MCF 10A (cell line): ENCODE data around the gene TNFRSF1B. TPM values are rescaled to one million over a fixed set of nuclear protein-coding genes. Genes with fewer than 3 reads are reported as not detected.

ENCODE experiments used
- BruUV-seq: library from RNA; stranded (reverse); fragments of 400-500 nt; replicated peaks from 2 replicates; lab custom pipeline; 2021; lab: Mats Ljungman, UMichigan
- CTCF ChIA-PET: fragments of 300-600 bp; sonication (Branson Sonifier 250); formaldehyde crosslinking; extraction: SDS; loops from one replicate; lab custom pipeline; 2021; ENCODE audit warnings: antibody characterized with exemption, inconsistent platforms; lab: Yijun Ruan, JAX
- POLR2A ChIA-PET: fragments of 300-600, 350-650 bp; sonication (Branson Sonifier 250); formaldehyde crosslinking; extraction: SDS; loops from one replicate; lab custom pipeline; 2020; ENCODE audit warnings: antibody characterized with exemption, inconsistent platforms; lab: Yijun Ruan, JAX
- DNase-seq: peaks from one replicate; pipeline ENCODE4 v3.0.0-alpha.2; 2018; ENCODE audit not compliant: unreplicated experiment
- H3K27ac Mint-ChIP-seq: one replicate; pipeline ENCODE4 v1.8.0; 2022; ENCODE audit warnings: mild to moderate bottlenecking, low read depth, mixed read lengths; ENCODE audit not compliant: unreplicated experiment
- H3K27me3 Mint-ChIP-seq: one replicate; pipeline ENCODE4 v1.8.0; 2022; ENCODE audit warnings: mixed read lengths; ENCODE audit not compliant: insufficient read depth, unreplicated experiment
- H3K36me3 Mint-ChIP-seq: one replicate; pipeline ENCODE4 v1.8.0; 2022; ENCODE audit warnings: mild to moderate bottlenecking, moderate library complexity, mixed read lengths; ENCODE audit not compliant: insufficient read depth, unreplicated experiment
- H3K4me1 Mint-ChIP-seq: one replicate; pipeline ENCODE4 v1.8.0; 2022; ENCODE audit warnings: mixed read lengths; ENCODE audit not compliant: insufficient read depth, unreplicated experiment
- H3K4me3 Mint-ChIP-seq: one replicate; pipeline ENCODE4 v1.8.0; 2022; ENCODE audit warnings: mild to moderate bottlenecking, moderate library complexity, mixed read lengths; ENCODE audit not compliant: unreplicated experiment
- H3K9me3 Mint-ChIP-seq: one replicate; pipeline ENCODE4 v1.8.0; 2022; ENCODE audit warnings: mixed read lengths; ENCODE audit not compliant: unreplicated experiment
- intact Hi-C: fragments of 100-400 bp; cut with micrococcal nuclease; formaldehyde crosslinking; loops from 2 replicates; pipeline ENCODE4 v1.14.1; 2022
- total RNA-seq: library from RNA; stranded (reverse); gene quantifications from 2 replicates; pipeline ENCODE4 v1.2.3, GENCODE V29; 2022
- TF ChIP-seq, protein P1 (sequence below): fragments of 200-600 bp; IDR thresholded peaks from one replicate; pipeline ENCODE4 v1.8.0; 2022; ENCODE audit warnings: antibody characterized with exemption, mild to moderate bottlenecking; ENCODE audit not compliant: unreplicated experiment

The TNFRSF1B gene
- total RNA-seq, 1 experiment from 2014 or later = not detected

DNA sequence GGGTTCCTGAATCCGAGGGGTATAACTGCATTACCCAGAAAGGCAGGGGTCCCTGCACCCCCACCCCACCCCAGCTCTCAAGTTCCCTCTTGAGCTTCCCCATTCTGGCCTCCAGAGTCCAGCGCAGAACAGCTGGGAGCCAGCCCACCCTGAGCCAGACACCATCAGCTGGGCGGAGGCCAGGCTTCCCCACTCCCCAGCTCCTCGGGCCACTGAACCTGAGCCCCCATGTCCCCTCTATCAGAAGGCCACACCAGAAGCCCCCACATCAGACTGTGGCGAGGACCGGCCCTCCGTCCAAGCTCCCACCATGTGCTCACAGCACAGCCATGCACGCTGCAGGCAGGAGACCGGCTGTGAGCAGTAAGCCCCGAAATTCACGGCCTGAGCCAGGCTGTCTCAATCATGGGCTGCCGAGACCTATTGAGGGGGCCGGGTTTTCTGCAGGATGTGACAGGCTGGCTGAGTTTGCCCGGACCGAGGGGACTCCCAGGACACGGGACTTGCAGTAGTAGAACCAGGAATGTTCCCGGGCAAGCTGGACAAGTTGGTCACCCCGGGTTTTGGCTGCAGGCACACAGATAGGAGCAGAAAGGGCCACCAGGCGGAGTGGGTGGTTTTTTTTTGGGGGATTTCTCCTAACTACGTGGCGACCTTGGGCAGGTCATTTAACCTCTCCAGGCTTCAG is 25.5 kb upstream of the TNFRSF1B start:
- peaks cover 9% of the 10 kb centered on the region for H3K4me1 Mint-ChIP-seq
- peaks cover 4% of the 10 kb centered on the region for H3K36me3 Mint-ChIP-seq
- no peak overlapping the region for H3K27ac Mint-ChIP-seq
- TF ChIP-seq, protein P1, sequence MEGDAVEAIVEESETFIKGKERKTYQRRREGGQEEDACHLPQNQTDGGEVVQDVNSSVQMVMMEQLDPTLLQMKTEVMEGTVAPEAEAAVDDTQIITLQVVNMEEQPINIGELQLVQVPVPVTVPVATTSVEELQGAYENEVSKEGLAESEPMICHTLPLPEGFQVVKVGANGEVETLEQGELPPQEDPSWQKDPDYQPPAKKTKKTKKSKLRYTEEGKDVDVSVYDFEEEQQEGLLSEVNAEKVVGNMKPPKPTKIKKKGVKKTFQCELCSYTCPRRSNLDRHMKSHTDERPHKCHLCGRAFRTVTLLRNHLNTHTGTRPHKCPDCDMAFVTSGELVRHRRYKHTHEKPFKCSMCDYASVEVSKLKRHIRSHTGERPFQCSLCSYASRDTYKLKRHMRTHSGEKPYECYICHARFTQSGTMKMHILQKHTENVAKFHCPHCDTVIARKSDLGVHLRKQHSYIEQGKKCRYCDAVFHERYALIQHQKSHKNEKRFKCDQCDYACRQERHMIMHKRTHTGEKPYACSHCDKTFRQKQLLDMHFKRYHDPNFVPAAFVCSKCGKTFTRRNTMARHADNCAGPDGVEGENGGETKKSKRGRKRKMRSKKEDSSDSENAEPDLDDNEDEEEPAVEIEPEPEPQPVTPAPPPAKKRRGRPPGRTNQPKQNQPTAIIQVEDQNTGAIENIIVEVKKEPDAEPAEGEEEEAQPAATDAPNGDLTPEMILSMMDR = no peak
- H3K9me3 Mint-ChIP-seq = no peaks in the 10 kb centered on the region
- no peak for DNase-seq
- intact Hi-C loops = no loop called here
- POLR2A ChIA-PET = no interaction called here
- H3K27me3 Mint-ChIP-seq = no peaks in the 10 kb centered on the region
- H3K4me3 Mint-ChIP-seq = no peak overlapping the region
- CTCF ChIA-PET = interaction anchor here (1.6 kb wide), 1 partner anchor 16 kb away, joined by 6 read pairs; no protein-coding TSS in a partner anchor
- BruUV-seq = no TSS peak

DNA sequence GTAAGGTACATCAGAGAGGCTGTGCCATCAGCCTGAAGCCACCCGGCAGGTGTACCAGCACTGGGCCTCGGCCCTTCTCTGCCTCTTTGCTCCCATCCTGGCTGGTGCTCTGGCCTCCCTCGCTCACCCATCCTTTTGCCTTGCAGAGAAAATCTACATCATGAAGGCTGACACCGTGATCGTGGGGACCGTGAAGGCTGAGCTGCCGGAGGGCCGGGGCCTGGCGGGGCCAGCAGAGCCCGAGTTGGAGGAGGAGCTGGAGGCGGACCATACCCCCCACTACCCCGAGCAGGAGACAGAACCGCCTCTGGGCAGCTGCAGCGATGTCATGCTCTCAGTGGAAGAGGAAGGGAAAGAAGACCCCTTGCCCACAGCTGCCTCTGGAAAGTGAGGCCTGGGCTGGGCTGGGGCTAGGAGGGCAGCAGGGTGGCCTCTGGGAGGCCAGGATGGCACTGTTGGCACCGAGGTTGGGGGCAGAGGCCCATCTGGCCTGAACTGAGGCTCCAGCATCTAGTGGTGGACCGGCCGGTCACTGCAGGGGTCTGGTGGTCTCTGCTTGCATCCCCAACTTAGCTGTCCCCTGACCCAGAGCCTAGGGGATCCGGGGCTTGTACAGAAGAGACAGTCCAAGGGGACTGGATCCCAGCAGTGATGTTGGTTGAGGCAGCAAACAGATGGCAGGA is 24.5 kb upstream of the TNFRSF1B start:
- TF ChIP-seq, protein P1 = no peak
- intact Hi-C loops = no loop called here
- ChIA-PET CTCF (interaction anchor here (1.6 kb wide), 1 partner anchor 17 kb away, joined by 6 read pairs; no protein-coding TSS in a partner anchor), POLR2A (no interaction called here)
- Mint-ChIP-seq H3K4me3 (no peak overlapping the region), H3K9me3 (no peaks in the 10 kb centered on the region), H3K27ac (no peak overlapping the region), H3K27me3 (no peaks in the 10 kb centered on the region), H3K4me1 (peaks cover 9% of the 10 kb centered on the region), H3K36me3 (peaks cover 4% of the 10 kb centered on the region)
- no TSS peak for BruUV-seq
- no peak for DNase-seq

DNA sequence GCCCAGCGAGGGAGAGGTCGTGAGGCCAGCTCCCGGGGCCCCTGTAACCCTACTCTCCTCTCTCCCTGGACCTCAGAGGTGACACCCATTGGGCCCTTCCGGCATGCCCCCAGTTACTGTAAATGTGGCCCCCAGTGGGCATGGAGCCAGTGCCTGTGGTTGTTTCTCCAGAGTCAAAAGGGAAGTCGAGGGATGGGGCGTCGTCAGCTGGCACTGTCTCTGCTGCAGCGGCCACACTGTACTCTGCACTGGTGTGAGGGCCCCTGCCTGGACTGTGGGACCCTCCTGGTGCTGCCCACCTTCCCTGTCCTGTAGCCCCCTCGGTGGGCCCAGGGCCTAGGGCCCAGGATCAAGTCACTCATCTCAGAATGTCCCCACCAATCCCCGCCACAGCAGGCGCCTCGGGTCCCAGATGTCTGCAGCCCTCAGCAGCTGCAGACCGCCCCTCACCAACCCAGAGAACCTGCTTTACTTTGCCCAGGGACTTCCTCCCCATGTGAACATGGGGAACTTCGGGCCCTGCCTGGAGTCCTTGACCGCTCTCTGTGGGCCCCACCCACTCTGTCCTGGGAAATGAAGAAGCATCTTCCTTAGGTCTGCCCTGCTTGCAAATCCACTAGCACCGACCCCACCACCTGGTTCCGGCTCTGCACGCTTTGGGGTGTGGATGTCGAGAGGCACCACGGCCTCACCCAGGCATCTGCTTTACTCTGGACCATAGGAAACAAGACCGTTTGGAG is 23.7 kb upstream of the TNFRSF1B start:
- intact Hi-C loops = no loop called here
- POLR2A ChIA-PET = interaction anchor here (0.7 to 1.4 kb wide), 4 partner anchors 9 to 43 kb away, joined by 3 to 6 read pairs (median 4); no protein-coding TSS in a partner anchor
- BruUV-seq = no TSS peak
- Mint-ChIP-seq H3K36me3 (peaks cover 4% of the 10 kb centered on the region), H3K27ac (peak overlapping the region; percentile 11), H3K4me1 (peaks cover 9% of the 10 kb centered on the region), H3K27me3 (no peaks in the 10 kb centered on the region), H3K9me3 (no peaks in the 10 kb centered on the region), H3K4me3 (peak overlapping the region; percentile 15)
- TF ChIP-seq, protein P1 = no peak
- no peak for DNase-seq
- CTCF ChIA-PET = interaction anchor here (0.8 to 1.6 kb wide), 2 partner anchors 18 to 65 kb away, joined by 4 to 6 read pairs; no protein-coding TSS in a partner anchor
